Endothelial cell of umbilical vein (primary cell): Measurements from ENCODE around the gene NLRP11. TPM values are rescaled to one million over a fixed set of nuclear protein-coding genes. Genes with fewer than 3 reads are reported as not detected.

Source experiments
- BruUV-seq: library from RNA; stranded (reverse); fragments of 400-500 nt; replicated peaks from 2 replicates; lab custom pipeline; 2021; lab: Mats Ljungman, UMichigan
- CTCF ChIA-PET: fragments of 300-600, 350-600 bp; sonication (Branson Sonifier 250); formaldehyde crosslinking; loops from one replicate; lab custom pipeline; 2021; ENCODE audit warnings: antibody characterized with exemption, inconsistent platforms; lab: Charles Lee
- POLR2A ChIA-PET: fragments of 300-600, 350-600 bp; sonication (Branson Sonifier 250); formaldehyde crosslinking; loops from one replicate; lab custom pipeline; 2021; ENCODE audit warnings: antibody characterized with exemption, inconsistent platforms; lab: Charles Lee
- DNase-seq: peaks from one replicate; pipeline ENCODE4 v3.0.0-alpha.2; 2011; ENCODE audit warnings: low read depth, low spot score
- FAIRE-seq: peaks from 2 replicates; lab custom pipeline; 2011; peaks lifted over from hg19 to GRCh38; lab: Jason Lieb, UNC
- H2AFZ ChIP-seq: 2 replicates; pipeline ENCODE4 v1.6.0; 2012; ENCODE audit warnings: low read depth, low read length, control low read depth, inconsistent platforms
- H3K27ac ChIP-seq: 2 replicates; pipeline ENCODE4 v1.5.1; 2011; ENCODE audit warnings: low read depth, mild to moderate bottlenecking, control low read depth, low read length, moderate library complexity; ENCODE audit not compliant: insufficient read depth
- H3K27me3 ChIP-seq, 2 experiments: 2 replicates each; pipeline versions ENCODE4 v1.6.0 to v1.6.1; 2011; ENCODE audit warnings: low read length in 2 of 2, mixed read lengths in 1 of 2; ENCODE audit not compliant: control insufficient read depth in 2 of 2, insufficient read depth in 2 of 2
- H3K36me3 ChIP-seq, 2 experiments: 2 replicates in 1 of 2; 3 replicates in 1 of 2; pipeline ENCODE4 v1.5.1; 2011; ENCODE audit warnings: low read length in 2 of 2, mild to moderate bottlenecking in 1 of 2, moderate library complexity in 1 of 2; ENCODE audit not compliant: control insufficient read depth in 2 of 2, insufficient read depth in 2 of 2; ENCODE audit errors: extremely low read depth in 1 of 2
- H3K4me1 ChIP-seq: 3 replicates; pipeline ENCODE4 v1.5.1; 2011; ENCODE audit warnings: mild to moderate bottlenecking, low read length; ENCODE audit not compliant: control insufficient read depth, insufficient read depth; ENCODE audit errors: extremely low read depth
- H3K4me2 ChIP-seq: 2 replicates; pipeline ENCODE4 v1.6.1; 2011; ENCODE audit warnings: low read length, control low read depth, mixed read lengths; ENCODE audit not compliant: insufficient read depth
- H3K4me3 ChIP-seq, 3 experiments: fragments of 200-600 bp in 1 of 3; sonication (generic), shearing (Covaris generic) in 1 of 3; replicated peaks in 1 of 3; 2 replicates each; pipeline ENCODE4 v1.5.1; 2011 to 2016; ENCODE audit warnings: control low read depth in 3 of 3, low read length in 3 of 3, mild to moderate bottlenecking in 2 of 3, inconsistent platforms in 1 of 3, low read depth in 1 of 3, moderate library complexity in 1 of 3; ENCODE audit not compliant: insufficient read depth in 1 of 3
- H3K79me2 ChIP-seq: 2 replicates; pipeline ENCODE4 v1.6.0; 2012; ENCODE audit warnings: low read length, inconsistent platforms; ENCODE audit not compliant: control insufficient read depth, insufficient read depth
- H3K9ac ChIP-seq: replicated peaks from 2 replicates; pipeline ENCODE3; 2011; ENCODE audit warnings: low read length, control low read depth; ENCODE audit not compliant: insufficient read depth; ENCODE audit errors: extremely low read depth
- H3K9me1 ChIP-seq: replicated peaks from 3 replicates; pipeline ENCODE4 v1.6.0; 2011; ENCODE audit warnings: mild to moderate bottlenecking, low read length; ENCODE audit not compliant: control insufficient read depth, insufficient read depth; ENCODE audit errors: extremely low read depth
- H3K9me3 ChIP-seq: replicated peaks from 2 replicates; pipeline ENCODE4 v1.5.1; 2012; ENCODE audit warnings: low read length, inconsistent platforms; ENCODE audit not compliant: control insufficient read depth, insufficient read depth
- H4K20me1 ChIP-seq: replicated peaks from 2 replicates; pipeline ENCODE3; 2011; ENCODE audit warnings: mild to moderate bottlenecking, low read length; ENCODE audit not compliant: control insufficient read depth, insufficient read depth; ENCODE audit errors: extremely low read depth
- CTCF ChIP-seq, 2 donors: IDR thresholded peaks; 1 replicate in 1 of 2; 2 replicates in 1 of 2; pipeline ENCODE4 v1.5.1; 2011; ENCODE audit warnings: low read length in 2 of 2, mild to moderate bottlenecking in 2 of 2, moderate library complexity in 2 of 2, control low read depth in 1 of 2, inconsistent platforms in 1 of 2, low read depth in 1 of 2; ENCODE audit not compliant: insufficient read depth in 1 of 2; ENCODE audit errors: extremely low read depth in 1 of 2
- EZH2 ChIP-seq: IDR thresholded peaks from 2 replicates; pipeline ENCODE4 v1.6.1; 2012; ENCODE audit warnings: borderline replicate concordance, low read depth, mild to moderate bottlenecking, moderate library complexity, low read length, inconsistent platforms; ENCODE audit not compliant: severe bottlenecking
- FOS ChIP-seq: IDR thresholded peaks from 2 replicates; pipeline ENCODE4 v1.6.1; 2011; ENCODE audit warnings: mild to moderate bottlenecking, low read length, moderate library complexity, borderline replicate concordance; ENCODE audit not compliant: insufficient read depth
- GATA2 ChIP-seq: IDR thresholded peaks from 2 replicates; pipeline ENCODE4 v1.7.0; 2011; ENCODE audit warnings: low read depth, mild to moderate bottlenecking, moderate library complexity, mixed read lengths, low read length; ENCODE audit not compliant: insufficient read length, insufficient read depth
- JUN ChIP-seq: IDR thresholded peaks from 2 replicates; pipeline ENCODE4 v1.6.1; 2011; ENCODE audit warnings: borderline replicate concordance, low read depth; ENCODE audit not compliant: insufficient read length, insufficient read depth
- MAX ChIP-seq: IDR thresholded peaks from 2 replicates; pipeline ENCODE4 v1.6.1; 2011; ENCODE audit not compliant: insufficient read depth, insufficient read length
- MYC ChIP-seq: IDR thresholded peaks from one replicate; pipeline ENCODE4 v1.6.1; 2011; ENCODE audit warnings: mild to moderate bottlenecking, low read depth, low read length
- POLR2A ChIP-seq: IDR thresholded peaks from 2 replicates; pipeline ENCODE4 v1.6.1; 2012; ENCODE audit warnings: low read depth, mild to moderate bottlenecking, control low read depth, low read length
- POLR2AphosphoS5 ChIP-seq: IDR thresholded peaks from 2 replicates; pipeline ENCODE4 v1.6.1; 2012; ENCODE audit warnings: low read depth, mild to moderate bottlenecking, control low read depth, low read length, moderate library complexity; ENCODE audit not compliant: insufficient read depth
- dilution Hi-C: fragments of 300-500 bp; cut with MboI; formaldehyde crosslinking; loops from one replicate; pipeline ENCODE4 v1.15.0; 2019; ENCODE audit warnings: low sequenced_read_pairs; ENCODE audit not compliant: extremely low pct_ligation_motif_present
- intact Hi-C: fragments of 100-400 bp; cut with micrococcal nuclease; formaldehyde crosslinking; loops from one replicate; pipeline ENCODE4 v1.10.0; 2022
- polyA plus RNA-seq, 4 experiments: library from polyadenylated mRNA; depleted of rRNA in 3 of 4; stranded (reverse) in 3 of 4; unstranded in 1 of 4; fragments of >200 nt; gene quantifications; 2 replicates each; pipeline versions ENCODE4 v1.2.1 to v1.2.3, GENCODE V29; 2011 to 2012; ENCODE audit warnings: missing spikeins in 1 of 4
- total RNA-seq: library from RNA; stranded (reverse); gene quantifications from 2 replicates; pipeline ENCODE4 v1.2.3, GENCODE V29; 2021

NLRP11 gene
- total and polyA plus RNA-seq, 2 donors (not counting 3 experiments of a cell fraction or from before 2014, with no cell fraction given) = not detected

- no TSS peak for BruUV-seq
- peaks cover 9% of the 10 kb centered on the region for H3K9me3 ChIP-seq
- no peak overlapping the region for H3K27ac ChIP-seq
- H4K20me1 ChIP-seq = no peaks in the 10 kb centered on the region
- H2AFZ ChIP-seq = no peak overlapping the region
- H3K4me3 ChIP-seq = no peak overlapping the region
- no peaks in the 10 kb centered on the region for H3K9me1 ChIP-seq
- H3K9ac ChIP-seq = no peak overlapping the region
- no peak for FAIRE-seq
- H3K4me2 ChIP-seq = no peak overlapping the region
- no peak for DNase-seq
- H3K36me3 ChIP-seq = no peaks in the 10 kb centered on the region
- TF ChIP-seq POLR2A = no peak
- TF ChIP-seq JUN = no peak
- no peaks in the 10 kb centered on the region for H3K4me1 ChIP-seq
- H3K79me2 ChIP-seq = no peaks in the 10 kb centered on the region
- ChIA-PET POLR2A (no interaction called here), CTCF (no interaction called here)
- H3K27me3 ChIP-seq = no peaks in the 10 kb centered on the region
- intact Hi-C loops = no loop called here
- dilution Hi-C loops = no loop called here
These were observed 34.7 kb upstream of the NLRP11 start for GRCh38 chr19:55866521-55866920.

GRCh38 chr19:55858969-55859368 is 27.2 kb upstream of the NLRP11 start:
- CTCF ChIA-PET = no interaction called here

More at GRCh38 chr19:55858969-55859368, 27.2 kb upstream of the NLRP11 start:
- peaks cover 2% of the 10 kb centered on the region for H3K9me3 ChIP-seq
- no peak overlapping the region for H3K9ac ChIP-seq
- no peaks in the 10 kb centered on the region for H3K79me2 ChIP-seq
- intact Hi-C loops (no loop called here), dilution Hi-C loops (no loop called here)
- H3K36me3 ChIP-seq = no peaks in the 10 kb centered on the region
- no peaks in the 10 kb centered on the region for H3K4me1 ChIP-seq
- no peak overlapping the region for H2AFZ ChIP-seq
- no peak overlapping the region for H3K4me2 ChIP-seq
- no peaks in the 10 kb centered on the region for H4K20me1 ChIP-seq
- DNase-seq (no peak), FAIRE-seq (no peak)
- POLR2A ChIA-PET = no interaction called here
- no peak overlapping the region for H3K4me3 ChIP-seq
- TF ChIP-seq MYC = no peak
- TF ChIP-seq JUN = no peak
- TF ChIP-seq POLR2AphosphoS5 = no peak
- TF ChIP-seq FOS = no peak
- no peak for TF ChIP-seq MAX
- no peak for TF ChIP-seq GATA2
- no peak for TF ChIP-seq POLR2A
- TF ChIP-seq EZH2 = no peak
- no peak for TF ChIP-seq CTCF (IDR thresholded peaks at IDR 0.05; ENCODE audit: extremely low read depth in 1 of 2, insufficient read depth in 1 of 2, low read depth in 1 of 2, low read length in 2 of 2)
- BruUV-seq = no TSS peak
- H3K9me1 ChIP-seq = no peaks in the 10 kb centered on the region
- no peaks in the 10 kb centered on the region for H3K27me3 ChIP-seq
- H3K27ac ChIP-seq = no peak overlapping the region
